H1 (cell line): ENCODE measurements around the gene ZNF273. TPM values are rescaled to one million over a fixed set of nuclear protein-coding genes. Genes with fewer than 3 reads are reported as not detected.

Experiments
- CTCF ChIA-PET: fragments of 300-600 bp; sonication (Branson Sonifier 250); formaldehyde crosslinking; loops from one replicate; lab custom pipeline; 2021; ENCODE audit not compliant: partially characterized antibody; lab: Charles Lee
- POLR2A ChIA-PET: fragments of 300-600 bp; sonication (Branson Sonifier 250); formaldehyde crosslinking; loops from one replicate; lab custom pipeline; 2021; ENCODE audit warnings: inconsistent platforms; ENCODE audit not compliant: partially characterized antibody; lab: Charles Lee
- DNase-seq, 2 experiments: peaks; one replicate each; pipeline versions ENCODE4 v3.0.0 to v3.0.0-alpha.2; 2010 to 2022; ENCODE audit warnings: low spot score in 2 of 2, low read depth in 1 of 2, mixed read lengths in 1 of 2
- FAIRE-seq: peaks from 2 replicates; lab custom pipeline; 2011; peaks lifted over from hg19 to GRCh38; lab: Jason Lieb, UNC
- H2AFZ ChIP-seq: 2 replicates; pipeline ENCODE4 v1.8.1; 2012; ENCODE audit warnings: low read length, inconsistent platforms
- H2AK5ac ChIP-seq: 2 replicates; pipeline ENCODE4 v1.6.1; 2013; ENCODE audit warnings: low read depth, low read length
- H2BK120ac ChIP-seq: replicated peaks from 2 replicates; pipeline ENCODE3; 2013; ENCODE audit warnings: low read depth, low read length, inconsistent platforms
- H2BK12ac ChIP-seq: 2 replicates; pipeline ENCODE4 v1.6.1; 2013; ENCODE audit warnings: low read depth, low read length
- H2BK15ac ChIP-seq: 2 replicates; pipeline ENCODE4 v1.6.1; 2013; ENCODE audit warnings: low read length
- H2BK20ac ChIP-seq: 2 replicates; pipeline ENCODE4 v1.6.1; 2013; ENCODE audit warnings: low read length
- H2BK5ac ChIP-seq: 2 replicates; pipeline ENCODE4 v1.6.1; 2013; ENCODE audit warnings: low read depth, low read length
- H3K14ac ChIP-seq: 2 replicates; pipeline ENCODE4 v1.6.1; 2013; ENCODE audit warnings: inconsistent platforms; ENCODE audit not compliant: insufficient read length
- H3K18ac ChIP-seq: 2 replicates; pipeline ENCODE4 v1.6.1; 2013; ENCODE audit warnings: low read length; ENCODE audit errors: extremely low read depth
- H3K23ac ChIP-seq: 2 replicates; pipeline ENCODE4 v1.6.1; 2013; ENCODE audit warnings: inconsistent platforms; ENCODE audit not compliant: insufficient read length
- H3K23me2 ChIP-seq: 2 replicates; pipeline ENCODE4 v1.6.1; 2013; ENCODE audit warnings: low read depth, low read length
- H3K27ac ChIP-seq: 2 replicates; pipeline ENCODE4 v1.6.1; 2011; ENCODE audit warnings: low read depth, low read length, inconsistent platforms
- H3K27me3 ChIP-seq, 4 experiments: replicated peaks in 1 of 4; 1 replicate in 1 of 4; 2 replicates in 3 of 4; pipeline versions ENCODE4 v1.6.1 to v1.8.1; 2011 to 2013; ENCODE audit warnings: low read length in 3 of 4, mild to moderate bottlenecking in 3 of 4, inconsistent platforms in 2 of 4, mixed read lengths in 2 of 4, moderate library complexity in 1 of 4; ENCODE audit not compliant: control insufficient read depth in 3 of 4, insufficient read depth in 3 of 4; ENCODE audit errors: extremely low read depth in 1 of 4
- H3K36me3 ChIP-seq, 4 experiments: 2 replicates each; pipeline versions ENCODE4 v1.6.1 to v1.8.1; 2011 to 2013; ENCODE audit warnings: mild to moderate bottlenecking in 4 of 4, low read length in 3 of 4, moderate library complexity in 2 of 4, control low read depth in 1 of 4, inconsistent platforms in 1 of 4; ENCODE audit not compliant: insufficient read depth in 4 of 4, control insufficient read depth in 2 of 4
- H3K4ac ChIP-seq: replicated peaks from 2 replicates; pipeline ENCODE3; 2013; ENCODE audit warnings: low read length, low read depth, mixed read lengths, inconsistent platforms; ENCODE audit not compliant: insufficient read length
- H3K4me1 ChIP-seq, 4 experiments: replicated peaks in 1 of 4; 1 replicate in 1 of 4; 2 replicates in 3 of 4; pipeline versions ENCODE4 v1.6.1 to v1.8.1; 2011 to 2013; ENCODE audit warnings: low read length in 3 of 4, inconsistent platforms in 2 of 4, mixed read lengths in 1 of 4; ENCODE audit not compliant: insufficient read depth in 4 of 4, control insufficient read depth in 3 of 4
- H3K4me2 ChIP-seq, 2 experiments: 2 replicates each; pipeline versions ENCODE4 v1.6.1 to v1.8.1; 2011 to 2013; ENCODE audit warnings: low read depth in 2 of 2, low read length in 2 of 2, control low read depth in 1 of 2, inconsistent platforms in 1 of 2, mild to moderate bottlenecking in 1 of 2; ENCODE audit not compliant: insufficient read depth in 1 of 2
- H3K4me3 ChIP-seq, 4 experiments: fragments of 200-600, 300-600 bp in 1 of 4; sonication (generic), shearing (Covaris generic), sonication (Bioruptor Twin) in 1 of 4; 2 replicates each; pipeline versions ENCODE4 v1.5.1 to v1.8.1; 2011 to 2016; ENCODE audit warnings: low read length in 4 of 4, low read depth in 3 of 4, control low read depth in 2 of 4, inconsistent platforms in 2 of 4, mild to moderate bottlenecking in 2 of 4, mixed read lengths in 1 of 4, moderate library complexity in 1 of 4; ENCODE audit not compliant: insufficient read depth in 2 of 4; ENCODE audit errors: extremely low read depth in 1 of 4
- H3K56ac ChIP-seq: replicated peaks from 2 replicates; pipeline ENCODE3; 2013; ENCODE audit warnings: low read depth, mild to moderate bottlenecking, mixed read lengths, low read length, inconsistent platforms; ENCODE audit not compliant: insufficient read length
- H3K79me1 ChIP-seq: 2 replicates; pipeline ENCODE4 v1.6.1; 2013; ENCODE audit warnings: low read depth, low read length, control low read depth
- H3K79me2 ChIP-seq, 2 experiments: 2 replicates each; pipeline versions ENCODE4 v1.6.1 to v1.8.1; 2012 to 2013; ENCODE audit warnings: low read length in 2 of 2, mild to moderate bottlenecking in 2 of 2, inconsistent platforms in 1 of 2; ENCODE audit not compliant: insufficient read depth in 2 of 2, control insufficient read depth in 1 of 2
- H3K9ac ChIP-seq, 4 experiments: replicated peaks in 1 of 4; 1 replicate in 1 of 4; 2 replicates in 3 of 4; pipeline versions ENCODE4 v1.6.1 to v1.8.1; 2011 to 2013; ENCODE audit warnings: low read depth in 3 of 4, low read length in 3 of 4, control low read depth in 2 of 4, mild to moderate bottlenecking in 2 of 4, moderate library complexity in 2 of 4, inconsistent platforms in 1 of 4; ENCODE audit errors: extremely low read depth in 1 of 4
- H3K9me3 ChIP-seq, 2 experiments: 2 replicates each; pipeline versions ENCODE4 v1.6.1 to v1.8.1; 2012 to 2013; ENCODE audit warnings: mild to moderate bottlenecking in 2 of 2, moderate library complexity in 2 of 2, control low read depth in 1 of 2, inconsistent platforms in 1 of 2, low read depth in 1 of 2, low read length in 1 of 2, mixed read lengths in 1 of 2; ENCODE audit not compliant: insufficient read depth in 2 of 2
- H4K20me1 ChIP-seq, 2 experiments: replicated peaks in 1 of 2; 2 replicates each; pipeline versions ENCODE3 to v1.8.1; 2011 to 2013; ENCODE audit warnings: inconsistent platforms in 2 of 2, low read length in 2 of 2, mild to moderate bottlenecking in 1 of 2; ENCODE audit not compliant: insufficient read depth in 2 of 2, control insufficient read depth in 1 of 2
- H4K5ac ChIP-seq: 2 replicates; pipeline ENCODE4 v1.6.1; 2013; ENCODE audit warnings: low read length, low read depth, mixed read lengths, inconsistent platforms; ENCODE audit not compliant: insufficient read length
- H4K8ac ChIP-seq: 2 replicates; pipeline ENCODE4 v1.8.0; 2013; ENCODE audit warnings: mild to moderate bottlenecking, moderate library complexity, low read length, inconsistent platforms; ENCODE audit not compliant: insufficient read depth; ENCODE audit errors: extremely low read depth
- H4K91ac ChIP-seq: replicated peaks from 2 replicates; pipeline ENCODE3; 2013; ENCODE audit warnings: low read length, mixed read lengths, inconsistent platforms; ENCODE audit not compliant: insufficient read length
- CEBPB ChIP-seq: IDR thresholded peaks from 2 replicates; pipeline ENCODE4 v1.6.1; 2012; ENCODE audit warnings: low read depth, low read length
- GTF2F1 ChIP-seq: IDR thresholded peaks from 2 replicates; pipeline ENCODE4 v1.6.1; 2012; ENCODE audit warnings: low read depth, low read length, improper control_type of control experiment, borderline replicate concordance
- PHF8 ChIP-seq: fragments of 200-600 bp; sonication (generic); conservative IDR thresholded peaks from 2 replicates; pipeline ENCODE4 v1.7.1; 2012; ENCODE audit warnings: low read depth, mild to moderate bottlenecking, inconsistent platforms, low read length, moderate library complexity
- SAP30 ChIP-seq: fragments of 300-600 bp; sonication (generic); IDR thresholded peaks from 2 replicates; pipeline ENCODE4 v1.7.1; 2012; ENCODE audit warnings: low read length, moderate library complexity, mild to moderate bottlenecking, inconsistent platforms; ENCODE audit not compliant: insufficient read depth, insufficient replicate concordance
- SIX5 ChIP-seq: IDR thresholded peaks from 2 replicates; pipeline ENCODE4 v1.6.1; 2011; ENCODE audit warnings: mild to moderate bottlenecking, low read depth, low read length
- SP2 ChIP-seq: IDR thresholded peaks from 2 replicates; pipeline ENCODE4 v1.6.1; 2012; ENCODE audit warnings: mild to moderate bottlenecking, low read length, inconsistent platforms
- SP4 ChIP-seq: IDR thresholded peaks from 2 replicates; pipeline ENCODE4 v1.6.1; 2012; ENCODE audit warnings: low read length, inconsistent platforms
- WGBS, 2 experiments: shearing (Covaris generic) in 1 of 2; methylation state at CpG; one replicate each; pipeline versions ENCODE4 v1.1.6 to v1.1.7; 2013 to 2015; ENCODE audit warnings: low lambda C conversion rate in 2 of 2, mixed read lengths in 2 of 2, inconsistent platforms in 1 of 2, low coverage in 1 of 2, missing lambda C conversion rate in 1 of 2; ENCODE audit not compliant: insufficient replicate concordance in 2 of 2, insufficient coverage in 1 of 2, insufficient read length in 1 of 2; ENCODE audit errors: extremely low coverage in 1 of 2, missing lambda C conversion rate in 1 of 2; 5-methylcytosine and 5-hydroxymethylcytosine counted together
- polyA plus RNA-seq, 7 experiments: library from polyadenylated mRNA; depleted of rRNA in 3 of 7; stranded (reverse) in 5 of 7; unstranded in 2 of 7; fragments of >200 nt in 5 of 7; fragments of 200-250 nt in 2 of 7; gene quantifications; 1 replicate in 5 of 7; 2 replicates in 1 of 7; 4 replicates in 1 of 7; pipeline versions ENCODE4 v1.2.1 to v1.2.3, GENCODE V29; 2011 to 2013; ENCODE audit warnings: missing spikeins in 2 of 7, mixed read lengths in 2 of 7
- total RNA-seq: library from RNA; stranded (reverse); fragmentation: NEBNext Ultra II Directional; extraction: Animal tissue kit (Norgen Biotek cat#: 25700); gene quantifications from 2 replicates; pipeline ENCODE4 v1.2.1, GENCODE V29; 2021

Gene ZNF273
- total and polyA plus RNA-seq, 2 of the 8 experiments (the other 6 are each of a cell fraction or from before 2014, with no cell fraction given) = 6.2 to 23.2 TPM

DNA sequence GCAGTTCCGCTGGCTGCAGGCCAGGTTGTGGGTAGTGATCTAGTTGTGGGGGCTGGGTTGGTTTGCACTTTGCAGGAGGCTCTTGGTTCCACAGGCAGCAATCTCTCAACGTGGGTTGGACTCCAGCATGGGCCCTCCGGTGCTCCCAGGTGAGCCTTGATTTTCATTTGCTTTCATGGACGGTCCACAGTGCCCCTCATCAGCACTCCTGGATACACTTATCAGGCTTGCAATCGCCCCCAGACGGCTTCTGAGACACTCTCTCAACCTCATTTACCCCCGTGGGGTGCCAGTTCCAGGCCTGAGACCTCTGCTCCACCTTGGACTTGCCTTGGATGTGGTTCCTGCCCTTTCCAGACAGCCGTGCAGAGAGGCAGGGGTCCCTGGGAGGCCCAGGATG, 31.3 kb upstream of the ZNF273 start:
- Histone ChIP-seq H2BK15ac (no peak overlapping the region), H3K79me1 (no peaks in the 10 kb centered on the region; the same call in 1 of the 2 replicates), H3K4me3 (no peak overlapping the region), H3K27ac (no peak overlapping the region), H4K91ac (no peak overlapping the region), H2BK120ac (no peak overlapping the region), H2AFZ (no peak overlapping the region), H3K56ac (no peak overlapping the region), H2BK5ac (no peak overlapping the region), H4K8ac (no peak overlapping the region), H3K9ac (no peak overlapping the region), H2BK20ac (no peak overlapping the region), H3K27me3 (peaks cover 0 to 3% (median 1%) of the 10 kb centered on the region in 4 experiments; a peak in 5 of 7 replicates), H3K23ac (no peak overlapping the region), H3K9me3 (peaks cover 5 to 50% of the 10 kb centered on the region in 2 experiments; a peak in 3 of 4 replicates), H4K5ac (no peak overlapping the region), H3K4me1 (no peaks in the 10 kb centered on the region), H4K20me1 (no peaks in the 10 kb centered on the region), H3K23me2 (0 out of 2 replicates have a peak, but pooled peaks cover 1% of the 10 kb centered on the region), H2AK5ac (no peak overlapping the region), H2BK12ac (no peak overlapping the region), H3K36me3 (no peaks in the 10 kb centered on the region), H3K4ac (no peak overlapping the region), H3K14ac (no peak overlapping the region), H3K4me2 (no peak overlapping the region), H3K79me2 (no peaks in the 10 kb centered on the region), H3K18ac (no peak overlapping the region)
- WGBS, 2 experiments = 88% methylated on average over 8 of the region's 8 CpGs; no CpG with 5 or more reads in 1 of the 2 experiments
- ChIA-PET POLR2A (no interaction called here), CTCF (no interaction called here)
- FAIRE-seq = no peak
- no peak for DNase-seq
- no peak for TF ChIP-seq SAP30
- TF ChIP-seq CEBPB = no peak
- TF ChIP-seq SP2 = no peak
- TF ChIP-seq PHF8 = no peak
- TF ChIP-seq SP4 = no peak
- no peak for TF ChIP-seq GTF2F1
- TF ChIP-seq SIX5 = no peak
